Esophagus squamous epithelium (tissue), 5 donors: Measurements from ENCODE around the gene TRIM26. TPM values are rescaled to one million over a fixed set of nuclear protein-coding genes. Genes with fewer than 3 reads are reported as not detected.

ENCODE experiments used
- DNase-seq: peaks from one replicate; lab custom pipeline; 2025; lab: John Stamatoyannopoulos, UW
- H3K27ac ChIP-seq, 4 donors: fragments of 200-600 bp; sonication (generic); one replicate each; pipeline ENCODE4 v1.5.1; 2016 to 2019; ENCODE audit warnings: mild to moderate bottlenecking in 1 of 4
- H3K27me3 ChIP-seq, 4 donors: fragments of 200-600 bp; sonication (generic); 1 replicate in 3 of 4; 2 replicates in 1 of 4; pipeline versions ENCODE4 v1.5.1 to v1.6.0; 2017 to 2021; ENCODE audit warnings: antibody characterized with exemption in 1 of 4
- H3K36me3 ChIP-seq, 3 donors: fragments of 200-600 bp; sonication (generic); one replicate each; pipeline ENCODE4 v1.5.1; 2016 to 2019
- H3K4me1 ChIP-seq, 3 donors: fragments of 200-600 bp; sonication (generic); one replicate each; pipeline ENCODE4 v1.5.1; 2017 to 2019
- H3K4me3 ChIP-seq, 4 donors: fragments of 200-600 bp; sonication (generic); 1 replicate in 3 of 4; 2 replicates in 1 of 4; pipeline ENCODE4 v1.5.1; 2016 to 2019; ENCODE audit warnings: mild to moderate bottlenecking in 2 of 4, moderate library complexity in 1 of 4
- H3K9me3 ChIP-seq, 3 donors: fragments of 200-600 bp; sonication (generic); one replicate each; pipeline ENCODE4 v1.5.1; 2016 to 2019
- CTCF ChIP-seq, 6 experiments: fragments of 450-650 bp in 4 of 6; fragments of 200-600 bp in 2 of 6; sonication (generic) in 2 of 6; IDR thresholded peaks; one replicate each; pipeline ENCODE4 v1.5.1; 2016 to 2019; ENCODE audit warnings: antibody characterized with exemption in 6 of 6, mild to moderate bottlenecking in 4 of 6, moderate library complexity in 4 of 6
- POLR2A ChIP-seq, 4 donors: fragments of 450-650 bp; IDR thresholded peaks; one replicate each; pipeline ENCODE4 v1.6.1; 2017; ENCODE audit warnings: antibody characterized with exemption in 4 of 4, mild to moderate bottlenecking in 4 of 4, moderate library complexity in 3 of 4
- WGBS, 2 donors: methylation state at CpG; one replicate each; pipeline ENCODE4 v1.1.5; 2018; 5-methylcytosine and 5-hydroxymethylcytosine counted together
- intact Hi-C: fragments of 100-400 bp; cut with DNase I; formaldehyde crosslinking; loops from one replicate; pipeline ENCODE4 v1.15.0; 2022
- total RNA-seq, 4 donors: library from RNA; depleted of rRNA; stranded (reverse); fragments of >200 nt; gene quantifications; one replicate each; pipeline ENCODE4 v1.1.0, GENCODE V29; 2016
- donor health status: DM: yes; HTN: yes; CAD: no.

TRIM26 gene
- total RNA-seq, 4 donors from 2014 or later = 52.3 to 76.3 (median 63.3) TPM

- no peak for TF ChIP-seq POLR2A (IDR thresholded peaks at IDR 0.05)
- no peak for TF ChIP-seq CTCF (IDR thresholded peaks at IDR 0.05)
These were observed 53.0 kb downstream of the TRIM26 start for GRCh38 chr6:30160008-30160784.

GRCh38 chr6:30158475-30159040, 54.6 kb downstream of the TRIM26 start:
- Histone ChIP-seq H3K27me3 (peaks cover 0 to 55% (median 0%) of the 10 kb centered on the region in 4 donors), H3K9me3 (no peaks in the 10 kb centered on the region), H3K27ac (no peak overlapping the region), H3K36me3 (no peaks in the 10 kb centered on the region), H3K4me1 (peaks cover 0 to 23% (median 6%) of the 10 kb centered on the region in 3 donors), H3K4me3 (no peak overlapping the region)
- intact Hi-C loops = no loop called here
- TF ChIP-seq CTCF (IDR thresholded peaks at IDR 0.05) (no peak), POLR2A (IDR thresholded peaks at IDR 0.05) (no peak)
- no peak for DNase-seq
- 57 to 60% methylated on average over 2 to 3 of the region's 3 CpGs for WGBS, 2 donors

More at GRCh38 chr6:30160008-30160784, 53.0 kb downstream of the TRIM26 start:
- Histone ChIP-seq H3K27me3 (peaks cover 0 to 43% (median 0%) of the 10 kb centered on the region in 4 donors), H3K4me1 (peaks cover 0 to 15% (median 6%) of the 10 kb centered on the region in 3 donors), H3K27ac (no peak overlapping the region), H3K4me3 (no peak overlapping the region), H3K9me3 (no peaks in the 10 kb centered on the region), H3K36me3 (no peaks in the 10 kb centered on the region)
- 80 to 87% methylated on average over 8 of the region's 17 CpGs for WGBS, 2 donors
- intact Hi-C loops = no loop called here
- no peak for DNase-seq

- Histone ChIP-seq H3K27ac (no peak overlapping the region), H3K9me3 (no peaks in the 10 kb centered on the region), H3K4me1 (peaks cover 0 to 23% (median 6%) of the 10 kb centered on the region in 3 donors), H3K36me3 (no peaks in the 10 kb centered on the region), H3K27me3 (peaks cover 0 to 51% (median 0%) of the 10 kb centered on the region in 4 donors), H3K4me3 (no peak overlapping the region)
- TF ChIP-seq CTCF (IDR thresholded peaks at IDR 0.05) = no peak
- no peak for TF ChIP-seq POLR2A (IDR thresholded peaks at IDR 0.05)
- DNase-seq = no peak
- WGBS, 2 donors = 69 to 75% methylated on average over 2 of the region's 2 CpGs
- intact Hi-C loops = no loop called here
These were observed 55.2 kb downstream of the TRIM26 start for GRCh38 chr6:30157999-30158398.

GRCh38 chr6:30157581-30157980, 55.6 kb downstream of the TRIM26 start:
- TF ChIP-seq POLR2A (IDR thresholded peaks at IDR 0.05) (no peak), CTCF (IDR thresholded peaks at IDR 0.05) (no peak)
- H3K27me3 ChIP-seq = peaks cover 0 to 49% (median 0%) of the 10 kb centered on the region in 4 donors
- peaks cover 0 to 23% (median 6%) of the 10 kb centered on the region in 3 donors for H3K4me1 ChIP-seq
- no peaks in the 10 kb centered on the region for H3K36me3 ChIP-seq
- no peak for DNase-seq
- no peaks in the 10 kb centered on the region for H3K9me3 ChIP-seq
- intact Hi-C loops = no loop called here
- H3K27ac ChIP-seq = no peak overlapping the region
- H3K4me3 ChIP-seq = no peak overlapping the region

GRCh38 chr6:30156774-30157173, 56.4 kb downstream of the TRIM26 start:
- H3K9me3 ChIP-seq = no peaks in the 10 kb centered on the region
- WGBS, 2 donors = 84 to 85% methylated on average over 9 of the region's 9 CpGs
- TF ChIP-seq CTCF (IDR thresholded peaks at IDR 0.05) (no peak), POLR2A (IDR thresholded peaks at IDR 0.05) (no peak)
- intact Hi-C loops = no loop called here
- no peak overlapping the region for H3K27ac ChIP-seq
- no peaks in the 10 kb centered on the region for H3K36me3 ChIP-seq
- peaks cover 0 to 49% (median 0%) of the 10 kb centered on the region in 4 donors for H3K27me3 ChIP-seq
- DNase-seq = no peak
- no peak overlapping the region for H3K4me3 ChIP-seq
- peaks cover 0 to 23% (median 6%) of the 10 kb centered on the region in 3 donors for H3K4me1 ChIP-seq
